ENCODE measurements around the gene ABCF2. TPM values are rescaled to one million over a fixed set of nuclear protein-coding genes. Genes with fewer than 3 reads are reported as not detected.

ABCF2 gene
- total RNA-seq, 1 donor from 2014 or later = 31.3 TPM

GRCh38 chr7:151206914-151207313, 20.1 kb downstream of the ABCF2 start:
- Histone ChIP-seq H3K4me1 (peaks cover 18% of the 10 kb centered on the region), H3K9me3 (ENCODE audit: low read depth) (no peaks in the 10 kb centered on the region), H2AFZ (replicated peaks) (no peak overlapping the region), H3K4me2 (no peak overlapping the region), H3K9ac (no peak overlapping the region), H3K27me3 (peaks cover 18% of the 10 kb centered on the region), H4K20me1 (ENCODE audit: low read depth) (peaks cover 7% of the 10 kb centered on the region), H3K36me3 (no peaks in the 10 kb centered on the region), H3K27ac (no peak overlapping the region), H3K4me3 (no peak overlapping the region), H3F3A (ENCODE audit: low read depth) (peaks cover 15% of the 10 kb centered on the region), H3K79me2 (ENCODE audit: low read depth) (no peaks in the 10 kb centered on the region)
- H3K4me3 Mint-ChIP-seq = no peak overlapping the region
- no peak for DNase-seq (ENCODE audit: low spot score)
- H3K27me3 Mint-ChIP-seq (ENCODE audit: insufficient read depth, low read depth) = peaks cover 4% of the 10 kb centered on the region
- TF ChIP-seq EZH2phosphoT487 (IDR thresholded peaks at IDR 0.05) = no peak
- TF ChIP-seq CTCF (IDR thresholded peaks at IDR 0.05) = no peak
- TF ChIP-seq EZH2 (IDR thresholded peaks at IDR 0.05) = no peak
- no peaks in the 10 kb centered on the region for H3K36me3 Mint-ChIP-seq
- no peaks in the 10 kb centered on the region for H3K9me3 Mint-ChIP-seq
- H3K27ac Mint-ChIP-seq = no peak overlapping the region
- H3K4me1 Mint-ChIP-seq = peaks cover 2% of the 10 kb centered on the region

GRCh38 chr7:151205730-151206129, 21.3 kb downstream of the ABCF2 start:
- peaks cover 6% of the 10 kb centered on the region for H3K27me3 Mint-ChIP-seq (ENCODE audit: insufficient read depth, low read depth)
- H3K4me1 ChIP-seq = peaks cover 14% of the 10 kb centered on the region
- H3K9me3 ChIP-seq (ENCODE audit: low read depth) = no peaks in the 10 kb centered on the region
- DNase-seq (ENCODE audit: low spot score) = no peak
- no peak overlapping the region for H3K4me3 ChIP-seq
- no peaks in the 10 kb centered on the region for H3K79me2 ChIP-seq (ENCODE audit: low read depth)
- peaks cover 3% of the 10 kb centered on the region for H4K20me1 ChIP-seq (ENCODE audit: low read depth)
- no peak overlapping the region for H3K27ac ChIP-seq
- H3K4me3 Mint-ChIP-seq = no peak overlapping the region
- no peaks in the 10 kb centered on the region for H3K36me3 ChIP-seq
- H3K4me2 ChIP-seq = no peak overlapping the region
- no peak overlapping the region for H2AFZ ChIP-seq (replicated peaks)
- peaks cover 4% of the 10 kb centered on the region for H3F3A ChIP-seq (ENCODE audit: low read depth)
- H3K9me3 Mint-ChIP-seq = peaks cover 2% of the 10 kb centered on the region
- no peak overlapping the region for H3K27ac Mint-ChIP-seq
- H3K9ac ChIP-seq = no peak overlapping the region
- TF ChIP-seq CTCF (IDR thresholded peaks at IDR 0.05) = no peak
- TF ChIP-seq EZH2 (IDR thresholded peaks at IDR 0.05) = no peak
- no peak for TF ChIP-seq EZH2phosphoT487 (IDR thresholded peaks at IDR 0.05)
- H3K27me3 ChIP-seq = peaks cover 18% of the 10 kb centered on the region
- no peaks in the 10 kb centered on the region for H3K36me3 Mint-ChIP-seq
- H3K4me1 Mint-ChIP-seq = peaks cover 2% of the 10 kb centered on the region

- H3K4me3 Mint-ChIP-seq = no peak overlapping the region
- no peaks in the 10 kb centered on the region for H3K36me3 Mint-ChIP-seq
- Histone ChIP-seq H3K4me1 (peaks cover 8% of the 10 kb centered on the region), H3K4me2 (no peak overlapping the region), H3F3A (ENCODE audit: low read depth) (no peaks in the 10 kb centered on the region), H3K27me3 (peaks cover 18% of the 10 kb centered on the region), H3K4me3 (no peak overlapping the region), H3K79me2 (ENCODE audit: low read depth) (no peaks in the 10 kb centered on the region), H3K36me3 (no peaks in the 10 kb centered on the region), H2AFZ (replicated peaks) (no peak overlapping the region), H3K9ac (no peak overlapping the region), H3K9me3 (ENCODE audit: low read depth) (no peaks in the 10 kb centered on the region), H4K20me1 (ENCODE audit: low read depth) (no peaks in the 10 kb centered on the region), H3K27ac (no peak overlapping the region)
- H3K27ac Mint-ChIP-seq = no peak overlapping the region
- H3K27me3 Mint-ChIP-seq (ENCODE audit: insufficient read depth, low read depth) = peaks cover 6% of the 10 kb centered on the region
- DNase-seq (ENCODE audit: low spot score) = no peak
- TF ChIP-seq EZH2 (IDR thresholded peaks at IDR 0.05) (no peak), CTCF (IDR thresholded peaks at IDR 0.05) (no peak), EZH2phosphoT487 (IDR thresholded peaks at IDR 0.05) (no peak)
- no peaks in the 10 kb centered on the region for H3K4me1 Mint-ChIP-seq
- H3K9me3 Mint-ChIP-seq = peaks cover 2% of the 10 kb centered on the region
Observed at GRCh38 chr7:151204383-151205032, 22.5 kb downstream of the ABCF2 start.

All from neural progenitor cell (in vitro differentiated cells).